ENCODE measurements around the gene TTC7B. TPM values are rescaled to one million over a fixed set of nuclear protein-coding genes. Genes with fewer than 3 reads are reported as not detected.
A peak's percentile ranks its signal among the peaks of the same experiment; 100 is the strongest.

Gene TTC7B
- total RNA-seq, 1 experiment from 2014 or later, result 14.6 TPM

- in situ Hi-C loops (cut with HindIII; ENCODE audit: low pct_unique_long_range_greater_than_20kb, low sequenced_read_pairs), result no loop called here
- DNase-seq (ENCODE audit: low read depth), result no peak
Measured at GRCh38 chr14:90496379-90496778, 319.9 kb downstream of the TTC7B start.

- DNase-seq (ENCODE audit: low read depth), result peak; percentile 50
Measured at GRCh38 chr14:90495357-90496276, 320.6 kb downstream of the TTC7B start.

GRCh38 chr14:90491911-90492531, 324.2 kb downstream of the TTC7B start:
- no peak for DNase-seq (ENCODE audit: low read depth)
- in situ Hi-C loops (cut with HindIII; ENCODE audit: low pct_unique_long_range_greater_than_20kb, low sequenced_read_pairs), result no loop called here

More at GRCh38 chr14:90495357-90496276, 320.6 kb downstream of the TTC7B start:
- in situ Hi-C loops (cut with HindIII; ENCODE audit: low pct_unique_long_range_greater_than_20kb, low sequenced_read_pairs), result no loop called here

GRCh38 chr14:90491221-90491885, 324.9 kb downstream of the TTC7B start:
- no peak for DNase-seq (ENCODE audit: low read depth)
- in situ Hi-C loops (cut with HindIII; ENCODE audit: low pct_unique_long_range_greater_than_20kb, low sequenced_read_pairs), result no loop called here

- in situ Hi-C loops (cut with HindIII; ENCODE audit: low pct_unique_long_range_greater_than_20kb, low sequenced_read_pairs), result no loop called here
- no peak for DNase-seq (ENCODE audit: low read depth)
Measured at GRCh38 chr14:90490720-90491050, 325.5 kb downstream of the TTC7B start.

- DNase-seq (ENCODE audit: low read depth), result no peak
- in situ Hi-C loops (cut with HindIII; ENCODE audit: low pct_unique_long_range_greater_than_20kb, low sequenced_read_pairs), result no loop called here
Measured at GRCh38 chr14:90489916-90490719, 326.1 kb downstream of the TTC7B start.

GRCh38 chr14:90489306-90489705, 326.9 kb downstream of the TTC7B start:
- in situ Hi-C loops (cut with HindIII; ENCODE audit: low pct_unique_long_range_greater_than_20kb, low sequenced_read_pairs), result no loop called here

GRCh38 chr14:90488256-90488655, 328.0 kb downstream of the TTC7B start:
- DNase-seq (ENCODE audit: low read depth), result no peak
- in situ Hi-C loops (cut with HindIII; ENCODE audit: low pct_unique_long_range_greater_than_20kb, low sequenced_read_pairs), result no loop called here

More at GRCh38 chr14:90489306-90489705, 326.9 kb downstream of the TTC7B start:
- no peak for DNase-seq (ENCODE audit: low read depth)

GRCh38 chr14:90487462-90487861, 328.8 kb downstream of the TTC7B start:
- no peak for DNase-seq (ENCODE audit: low read depth)
- in situ Hi-C loops (cut with HindIII; ENCODE audit: low pct_unique_long_range_greater_than_20kb, low sequenced_read_pairs), result no loop called here

- DNase-seq (ENCODE audit: low read depth), result no peak
- in situ Hi-C loops (cut with HindIII; ENCODE audit: low pct_unique_long_range_greater_than_20kb, low sequenced_read_pairs), result no loop called here
Measured at GRCh38 chr14:90487031-90487430, 329.2 kb downstream of the TTC7B start.

- in situ Hi-C loops (cut with HindIII; ENCODE audit: low pct_unique_long_range_greater_than_20kb, low sequenced_read_pairs), result no loop called here
Measured at GRCh38 chr14:90484291-90484690, 331.9 kb downstream of the TTC7B start.

GRCh38 chr14:90483571-90483974, 332.7 kb downstream of the TTC7B start:
- DNase-seq (ENCODE audit: low read depth), result no peak
- in situ Hi-C loops (cut with HindIII; ENCODE audit: low pct_unique_long_range_greater_than_20kb, low sequenced_read_pairs), result no loop called here

More at GRCh38 chr14:90484291-90484690, 331.9 kb downstream of the TTC7B start:
- no peak for DNase-seq (ENCODE audit: low read depth)

GRCh38 chr14:90483117-90483516, 333.1 kb downstream of the TTC7B start:
- in situ Hi-C loops (cut with HindIII; ENCODE audit: low pct_unique_long_range_greater_than_20kb, low sequenced_read_pairs), result no loop called here
- no peak for DNase-seq (ENCODE audit: low read depth)

- no peak for DNase-seq (ENCODE audit: low read depth)
- in situ Hi-C loops (cut with HindIII; ENCODE audit: low pct_unique_long_range_greater_than_20kb, low sequenced_read_pairs), result no loop called here
Measured at GRCh38 chr14:90475298-90475697, 340.9 kb downstream of the TTC7B start.

Other genes with a start within 250 kb of the TTC7B start
- 4.0 and 5.2 TPM in 2 replicates for gene RPS6KA5, start 244.2 kb upstream of the TTC7B start, total RNA-seq (2014; rRNA removed; shearing (Covaris generic); ENCODE audit: low replicate concordance)

All from Caki2 (cell line).